ENCODE data around the gene EIF1. TPM values are rescaled to one million over a fixed set of nuclear protein-coding genes. Genes with fewer than 3 reads are reported as not detected.

Gene EIF1
- total and polyA plus RNA-seq, 2 donors (not counting 3 experiments of a cell fraction or from before 2014, with no cell fraction given): 168 to 814 TPM

GRCh38 chr17:41657176-41657754 is 31.4 kb upstream of the EIF1 start:
- Histone ChIP-seq H3K79me2 (ENCODE audit: control insufficient read depth, insufficient read depth, low read length) (no peaks in the 10 kb centered on the region), H3K9me3 (replicated peaks; ENCODE audit: control insufficient read depth, insufficient read depth, low read length) (no peaks in the 10 kb centered on the region), H3K4me2 (ENCODE audit: insufficient read depth, low read length) (no peak overlapping the region), H3K36me3 (ENCODE audit: control insufficient read depth in 2 of 2, extremely low read depth in 1 of 2, insufficient read depth in 2 of 2, low read length in 2 of 2) (no peaks in the 10 kb centered on the region), H3K4me3 (replicated peaks in 1 of 3; ENCODE audit: insufficient read depth in 1 of 3, low read depth in 1 of 3, low read length in 3 of 3) (no peak overlapping the region), H3K9ac (replicated peaks; ENCODE audit: extremely low read depth, insufficient read depth, low read length) (no peak overlapping the region), H3K9me1 (replicated peaks; ENCODE audit: control insufficient read depth, extremely low read depth, insufficient read depth, low read length) (no peaks in the 10 kb centered on the region), H3K27me3 (ENCODE audit: control insufficient read depth in 2 of 2, insufficient read depth in 2 of 2, low read length in 2 of 2) (peaks cover 0 to 1% of the 10 kb centered on the region in 2 experiments), H4K20me1 (replicated peaks; ENCODE audit: control insufficient read depth, extremely low read depth, insufficient read depth, low read length) (no peaks in the 10 kb centered on the region), H3K27ac (ENCODE audit: insufficient read depth, low read depth, low read length) (no peak overlapping the region), H2AFZ (ENCODE audit: low read depth, low read length) (no peak overlapping the region), H3K4me1 (ENCODE audit: control insufficient read depth, extremely low read depth, insufficient read depth, low read length) (no peaks in the 10 kb centered on the region)
- intact Hi-C loops (cut with micrococcal nuclease) (no loop called here), dilution Hi-C loops (cut with MboI; ENCODE audit: extremely low pct_ligation_motif_present, low sequenced_read_pairs) (no loop called here)
- DNase-seq (ENCODE audit: low read depth, low spot score): no peak
- TF ChIP-seq EZH2 (IDR thresholded peaks at IDR 0.05; ENCODE audit: borderline replicate concordance, low read depth, low read length, severe bottlenecking) (no peak), FOS (IDR thresholded peaks at IDR 0.05; ENCODE audit: borderline replicate concordance, insufficient read depth, low read length) (no peak), POLR2AphosphoS5 (IDR thresholded peaks at IDR 0.05; ENCODE audit: insufficient read depth, low read depth, low read length) (no peak), JUN (IDR thresholded peaks at IDR 0.05; ENCODE audit: borderline replicate concordance, insufficient read depth, insufficient read length, low read depth) (no peak), MAX (IDR thresholded peaks at IDR 0.05; ENCODE audit: insufficient read depth, insufficient read length) (no peak), POLR2A (IDR thresholded peaks at IDR 0.05; ENCODE audit: low read depth, low read length) (no peak), MYC (IDR thresholded peaks at IDR 0.05; ENCODE audit: low read depth, low read length) (no peak), GATA2 (IDR thresholded peaks at IDR 0.05; ENCODE audit: insufficient read depth, insufficient read length, low read depth, low read length) (no peak)
- TF ChIP-seq, protein P1, sequence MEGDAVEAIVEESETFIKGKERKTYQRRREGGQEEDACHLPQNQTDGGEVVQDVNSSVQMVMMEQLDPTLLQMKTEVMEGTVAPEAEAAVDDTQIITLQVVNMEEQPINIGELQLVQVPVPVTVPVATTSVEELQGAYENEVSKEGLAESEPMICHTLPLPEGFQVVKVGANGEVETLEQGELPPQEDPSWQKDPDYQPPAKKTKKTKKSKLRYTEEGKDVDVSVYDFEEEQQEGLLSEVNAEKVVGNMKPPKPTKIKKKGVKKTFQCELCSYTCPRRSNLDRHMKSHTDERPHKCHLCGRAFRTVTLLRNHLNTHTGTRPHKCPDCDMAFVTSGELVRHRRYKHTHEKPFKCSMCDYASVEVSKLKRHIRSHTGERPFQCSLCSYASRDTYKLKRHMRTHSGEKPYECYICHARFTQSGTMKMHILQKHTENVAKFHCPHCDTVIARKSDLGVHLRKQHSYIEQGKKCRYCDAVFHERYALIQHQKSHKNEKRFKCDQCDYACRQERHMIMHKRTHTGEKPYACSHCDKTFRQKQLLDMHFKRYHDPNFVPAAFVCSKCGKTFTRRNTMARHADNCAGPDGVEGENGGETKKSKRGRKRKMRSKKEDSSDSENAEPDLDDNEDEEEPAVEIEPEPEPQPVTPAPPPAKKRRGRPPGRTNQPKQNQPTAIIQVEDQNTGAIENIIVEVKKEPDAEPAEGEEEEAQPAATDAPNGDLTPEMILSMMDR (IDR thresholded peaks at IDR 0.05; ENCODE audit: extremely low read depth in 1 of 2, insufficient read depth in 1 of 2, low read depth in 1 of 2, low read length in 2 of 2): no peak
- CTCF ChIA-PET: interaction anchor here (2.4 kb wide), 1 partner anchor 108 kb away, joined by 7 read pairs; no protein-coding TSS in a partner anchor
- BruUV-seq (replicated peaks): no TSS peak
- POLR2A ChIA-PET: no interaction called here
- no peak for FAIRE-seq

All from endothelial cell of umbilical vein (primary cell).